Smooth muscle cell (in vitro differentiated cells): ENCODE measurements around the gene SNX13. TPM values are rescaled to one million over a fixed set of nuclear protein-coding genes. Genes with fewer than 3 reads are reported as not detected.

Experiments
- DNase-seq: peaks from one replicate; lab custom pipeline; 2025; ENCODE audit not compliant: unreplicated experiment; lab: John Stamatoyannopoulos, UW
- H2AFZ ChIP-seq: fragments of 200-600 bp; sonication (generic); 2 replicates; pipeline ENCODE4 v1.6.0; 2016; ENCODE audit warnings: antibody characterized with exemption, low read depth, mild to moderate bottlenecking
- H3F3A ChIP-seq: fragments of 200-600 bp; sonication (generic); 2 replicates; pipeline ENCODE4 v1.6.0; 2017; ENCODE audit warnings: antibody characterized with exemption, low read depth
- H3K27ac ChIP-seq: fragments of 200-600 bp; sonication (generic); 2 replicates; pipeline ENCODE4 v1.5.1; 2016; ENCODE audit warnings: low read depth, mild to moderate bottlenecking
- H3K27me3 ChIP-seq: fragments of 200-600 bp; sonication (generic); 2 replicates; pipeline ENCODE4 v1.6.1; 2016; ENCODE audit warnings: low read depth, mild to moderate bottlenecking
- H3K36me3 ChIP-seq: fragments of 200-600 bp; sonication (generic); 2 replicates; pipeline ENCODE4 v1.5.1; 2016; ENCODE audit warnings: low read depth
- H3K4me1 ChIP-seq: fragments of 200-600 bp; sonication (generic); 2 replicates; pipeline ENCODE4 v1.5.1; 2016; ENCODE audit warnings: low read depth
- H3K4me2 ChIP-seq: fragments of 200-600 bp; sonication (generic); 2 replicates; pipeline ENCODE4 v1.6.0; 2016; ENCODE audit warnings: mild to moderate bottlenecking
- H3K4me3 ChIP-seq: fragments of 200-600 bp; sonication (generic); 2 replicates; pipeline ENCODE4 v1.5.1; 2016; ENCODE audit warnings: mild to moderate bottlenecking
- H3K79me2 ChIP-seq: fragments of 200-600 bp; sonication (generic); 2 replicates; pipeline ENCODE4 v1.6.0; 2016; ENCODE audit warnings: low read depth, mild to moderate bottlenecking
- H3K9ac ChIP-seq: fragments of 200-600 bp; sonication (generic); 2 replicates; pipeline ENCODE4 v1.6.0; 2016; ENCODE audit warnings: low read depth
- H3K9me3 ChIP-seq: fragments of 200-600 bp; sonication (generic); replicated peaks from 2 replicates; pipeline ENCODE4 v1.5.1; 2016; ENCODE audit warnings: low read depth
- H4K20me1 ChIP-seq: fragments of 200-600 bp; sonication (generic); 2 replicates; pipeline ENCODE4 v1.6.0; 2016; ENCODE audit warnings: low read depth
- CTCF ChIP-seq: fragments of 200-600 bp; sonication (generic); IDR thresholded peaks from 2 replicates; pipeline ENCODE4 v1.5.1; 2017; ENCODE audit warnings: borderline replicate concordance, mild to moderate bottlenecking, antibody characterized with exemption; ENCODE audit not compliant: insufficient read depth, poor library complexity, severe bottlenecking
- WGBS: methylation state at CpG from one replicate; pipeline ENCODE4 v1.1.7; 2016; ENCODE audit warnings: low lambda C conversion rate; 5-methylcytosine and 5-hydroxymethylcytosine counted together
- polyA plus RNA-seq: library from polyadenylated mRNA; unstranded; fragments of >200 nt; fragmentation: Nextera tagmentation; extraction: Ambion mirVana; gene quantifications from 2 replicates; pipeline ENCODE4 v1.2.1, GENCODE V29; 2016
- total RNA-seq: library from RNA; depleted of rRNA; stranded (reverse); fragments of >200 nt; gene quantifications from 2 replicates; pipeline ENCODE4 v1.2.3, GENCODE V29; 2014

The SNX13 gene
- total and polyA plus RNA-seq, 2 experiments from 2014 or later = 17.0 to 59.6 TPM

- Histone ChIP-seq H3K4me2 (peak overlapping the region; percentile 55), H3K27me3 (no peaks in the 10 kb centered on the region), H3F3A (peaks cover 21% of the 10 kb centered on the region), H3K4me1 (peaks cover 19% of the 10 kb centered on the region), H3K79me2 (no peaks in the 10 kb centered on the region), H3K4me3 (no peak overlapping the region), H4K20me1 (peaks cover 4% of the 10 kb centered on the region), H2AFZ (no peak overlapping the region), H3K9ac (no peak overlapping the region), H3K27ac (peak overlapping the region; percentile 85), H3K36me3 (no peaks in the 10 kb centered on the region), H3K9me3 (no peaks in the 10 kb centered on the region)
- WGBS = 54% methylated on average over 4 of the region's 4 CpGs
- no peak for TF ChIP-seq CTCF
- DNase-seq = no peak
Observed at GRCh38 chr7:17772581-17773288, 167.6 kb downstream of the SNX13 start.

DNA sequence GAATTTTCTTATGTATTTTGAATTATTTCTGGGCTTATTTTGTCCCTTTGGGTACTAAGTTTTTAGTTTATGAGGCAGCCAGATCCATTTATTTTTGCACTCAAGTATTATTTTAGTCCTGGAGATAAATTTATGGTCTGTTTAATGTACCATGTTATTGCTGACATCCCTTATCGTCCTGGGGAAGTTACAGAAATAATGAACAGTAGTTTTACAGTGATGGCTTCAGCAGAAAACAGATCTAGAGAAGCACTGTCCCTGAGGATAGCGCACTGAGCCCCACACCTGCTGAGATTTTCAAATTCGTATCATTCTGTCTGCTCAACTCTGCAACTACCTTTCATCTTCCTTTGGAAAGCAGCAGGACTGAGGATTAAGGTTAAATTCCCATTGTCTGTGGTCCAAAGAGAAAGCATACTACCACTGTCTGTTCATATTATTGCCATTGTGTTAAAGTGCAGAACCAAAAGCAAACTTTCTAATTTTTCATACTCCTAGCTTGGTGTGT is 168.3 kb downstream of the SNX13 start:
- TF ChIP-seq CTCF = no peak
- Histone ChIP-seq H3K79me2 (no peaks in the 10 kb centered on the region), H3K4me3 (no peak overlapping the region), H3K9ac (no peak overlapping the region), H3K4me1 (peaks cover 19% of the 10 kb centered on the region), H4K20me1 (peaks cover 4% of the 10 kb centered on the region), H3K36me3 (no peaks in the 10 kb centered on the region), H3K27me3 (no peaks in the 10 kb centered on the region), H3K4me2 (no peak overlapping the region), H3K9me3 (no peaks in the 10 kb centered on the region), H3K27ac (no peak overlapping the region), H2AFZ (no peak overlapping the region), H3F3A (peaks cover 21% of the 10 kb centered on the region)
- WGBS = 59% methylated on average over 3 of the region's 3 CpGs
- no peak for DNase-seq

DNA sequence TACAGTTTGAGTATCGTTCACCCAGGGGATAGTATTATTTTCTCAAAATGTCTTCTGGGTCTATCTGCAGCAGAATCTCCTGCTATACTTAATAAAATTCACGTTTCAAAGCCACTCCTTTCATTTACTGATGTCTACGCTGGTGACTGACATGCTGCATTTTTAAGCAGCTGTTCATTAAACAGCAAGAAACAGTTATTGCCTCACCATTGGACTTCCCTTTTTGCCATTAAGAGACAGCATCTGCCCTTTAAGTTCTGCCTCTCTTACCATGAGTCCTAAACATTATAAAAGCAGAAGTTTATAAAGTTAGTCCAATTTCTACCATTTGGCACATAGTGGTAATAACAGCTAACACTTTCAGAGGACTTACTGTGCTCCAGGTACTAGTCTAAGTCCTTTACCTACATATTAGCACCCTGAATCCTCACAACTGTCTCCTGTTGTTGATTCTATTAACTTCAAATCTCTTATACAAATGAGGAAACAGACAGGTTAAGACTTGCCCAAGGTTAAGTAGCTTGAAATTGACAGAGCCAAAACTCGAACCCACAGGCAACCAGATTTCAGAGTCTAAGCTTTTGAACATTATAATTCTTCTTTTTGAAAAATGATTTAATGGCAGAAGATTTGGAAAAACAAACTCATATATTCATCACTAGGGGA is 169.5 kb downstream of the SNX13 start:
- Histone ChIP-seq H3K27ac (no peak overlapping the region), H2AFZ (no peak overlapping the region), H3K36me3 (no peaks in the 10 kb centered on the region), H4K20me1 (peaks cover 4% of the 10 kb centered on the region), H3K4me1 (peaks cover 19% of the 10 kb centered on the region), H3K4me3 (no peak overlapping the region), H3K27me3 (no peaks in the 10 kb centered on the region), H3K9me3 (no peaks in the 10 kb centered on the region), H3K79me2 (no peaks in the 10 kb centered on the region), H3K4me2 (no peak overlapping the region), H3F3A (peaks cover 21% of the 10 kb centered on the region), H3K9ac (no peak overlapping the region)
- DNase-seq = no peak
- WGBS = 77% methylated on average over 4 of the region's 4 CpGs
- no peak for TF ChIP-seq CTCF
